GM21528 (cell line): ENCODE results near the gene RADX.
A peak's percentile ranks its signal among the peaks of the same experiment; 100 is the strongest.
"Not testable (repeated sequence)": the region's sequence is repeated elsewhere in the genome, so short reads cannot be mapped to it uniquely, and the experiment has no call there.

Source experiments
- ATAC-seq: cut with Tn5 transposase; IDR thresholded peaks from one replicate; pipeline ENCODE4 v1.9.1; 2021; ENCODE audit warnings: mild to moderate bottlenecking, moderate library complexity; ENCODE audit not compliant: unreplicated experiment, low FRiP score

The RADX gene, protein sequence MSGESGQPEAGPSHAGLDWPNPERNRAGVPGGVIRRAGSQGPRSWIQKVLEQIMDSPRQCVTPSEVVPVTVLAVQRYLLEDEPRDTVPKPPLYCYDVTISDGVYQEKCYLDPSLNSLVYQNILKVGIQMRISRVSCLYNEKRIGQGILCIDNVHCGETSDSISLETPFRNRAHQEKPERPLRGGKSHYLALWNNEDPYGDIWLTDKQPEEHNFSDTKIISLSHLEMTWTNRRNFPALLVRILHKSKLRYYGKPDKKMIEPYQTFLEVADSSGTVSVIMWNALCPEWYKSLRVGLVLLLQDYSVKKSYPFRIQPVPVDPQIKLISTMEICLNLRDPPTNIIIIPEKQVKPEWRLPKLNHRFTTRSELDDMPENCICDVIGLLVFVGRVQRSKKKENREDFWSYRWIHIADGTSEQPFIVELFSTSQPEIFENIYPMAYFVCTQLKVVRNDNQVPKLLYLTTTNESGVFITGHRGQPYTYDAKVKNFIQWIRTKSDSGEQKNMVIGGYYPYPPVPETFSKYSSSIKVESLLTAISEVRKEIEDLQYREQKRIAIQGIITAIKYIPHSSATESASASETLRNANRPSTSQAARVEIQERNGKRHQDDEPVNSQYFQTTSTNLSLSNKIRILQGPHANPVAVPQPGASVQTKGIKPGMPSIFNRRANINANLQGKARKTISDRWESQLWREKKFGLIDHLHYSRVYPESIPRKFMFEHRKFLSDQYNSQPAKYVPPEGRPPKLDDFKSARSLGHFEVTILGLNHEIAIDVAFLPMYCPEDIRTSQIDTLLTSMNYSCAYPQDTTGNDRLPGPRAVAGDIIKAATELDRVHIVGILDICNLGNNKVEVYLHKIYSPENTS

DNA sequence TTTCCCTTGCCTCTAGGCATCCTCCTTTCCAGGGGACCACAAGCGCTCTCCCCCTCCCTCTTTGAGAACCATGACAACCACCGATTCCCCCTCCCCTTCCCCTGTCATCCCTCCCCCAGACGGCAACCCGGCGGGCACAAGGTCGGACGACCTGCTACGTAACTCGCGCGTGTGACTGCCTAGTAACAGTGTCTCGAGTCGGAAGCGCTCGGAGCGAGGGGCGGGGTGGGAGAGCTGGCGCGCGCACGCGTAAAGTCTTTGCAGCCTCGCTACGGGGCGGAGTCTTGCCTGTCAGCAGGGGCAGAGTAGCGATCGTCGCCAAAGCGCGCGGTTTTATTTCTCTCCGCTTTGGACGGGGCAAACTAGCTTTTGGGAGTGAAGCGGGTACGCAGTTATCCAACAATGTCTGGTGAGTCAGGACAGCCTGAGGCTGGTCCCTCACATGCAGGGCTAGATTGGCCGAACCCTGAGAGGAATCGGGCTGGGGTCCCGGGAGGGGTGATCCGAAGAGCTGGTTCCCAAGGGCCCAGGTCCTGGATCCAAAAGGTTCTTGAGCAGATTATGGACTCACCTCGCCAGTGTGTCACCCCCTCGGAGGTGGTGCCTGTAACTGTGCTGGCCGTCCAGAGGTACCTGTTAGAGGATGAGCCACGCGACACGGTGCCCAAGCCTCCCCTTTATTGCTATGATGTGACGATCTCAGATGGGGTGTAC is at the start of gene RADX:
Gene RADX, plus strand, starts transcription at position 300 of the 714 bp plus-strand sequence. Its CDS starts 103 bp downstream, at position 403.
- peak; percentile 99 for ATAC-seq

DNA sequence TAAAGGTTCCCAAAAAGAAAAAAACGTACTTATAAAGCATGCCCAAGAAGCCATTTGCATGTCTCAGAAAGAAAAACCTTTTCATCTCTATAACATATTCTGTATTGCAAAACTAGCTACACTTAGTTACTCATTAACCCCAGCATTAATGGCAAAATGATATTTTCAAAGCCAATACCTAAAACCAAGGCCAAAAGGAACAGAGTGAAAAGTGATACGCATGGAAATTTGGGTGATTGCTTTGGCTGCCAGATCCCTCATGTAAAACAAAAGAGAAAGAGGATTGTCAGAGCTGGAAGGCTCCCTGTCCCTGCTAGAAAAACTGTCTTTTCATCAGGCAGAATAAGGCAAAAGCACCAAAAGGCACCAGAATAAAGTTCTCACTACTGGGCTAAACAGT is 46.8 kb upstream of the RADX start:
- ATAC-seq, result no peak

DNA sequence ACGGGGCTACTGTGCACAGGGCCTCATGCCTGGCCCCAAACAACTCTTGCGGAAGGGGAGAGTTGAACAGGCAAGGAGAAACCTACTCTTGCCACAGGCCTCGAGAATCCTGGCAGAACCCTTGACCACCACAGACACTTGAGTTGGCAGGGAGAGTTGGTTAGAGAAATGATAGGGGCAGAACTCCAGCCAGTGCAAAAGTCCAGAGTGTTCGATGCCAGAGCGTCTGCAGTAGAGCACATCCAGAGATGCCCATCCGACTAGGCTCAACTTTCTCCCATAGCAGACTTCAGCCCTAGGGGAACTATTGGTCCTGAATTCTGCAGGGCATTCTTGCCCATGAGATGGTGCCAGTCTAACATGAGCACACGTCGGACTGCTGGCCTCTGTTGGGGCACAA is 45.4 kb upstream of the RADX start:
- no peak for ATAC-seq

DNA sequence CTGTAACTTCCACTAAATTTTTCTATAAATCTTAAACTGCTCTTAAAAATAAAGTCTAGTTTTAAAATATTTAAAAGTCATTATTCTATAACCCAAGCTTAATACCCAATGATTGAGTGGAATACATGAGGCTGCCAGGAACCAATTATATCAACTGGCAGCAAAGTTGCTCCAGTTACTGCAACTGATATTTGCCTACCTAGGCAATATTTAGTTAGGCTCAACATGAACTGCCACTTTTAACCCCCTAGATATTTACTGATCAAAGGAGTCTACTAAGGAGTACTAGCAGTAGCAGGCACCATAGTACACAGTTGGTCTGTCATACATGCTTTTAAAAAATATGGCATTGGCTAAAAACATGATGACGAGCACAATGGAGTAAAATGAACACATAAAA is 29.9 kb upstream of the RADX start:
- no peak for ATAC-seq

DNA sequence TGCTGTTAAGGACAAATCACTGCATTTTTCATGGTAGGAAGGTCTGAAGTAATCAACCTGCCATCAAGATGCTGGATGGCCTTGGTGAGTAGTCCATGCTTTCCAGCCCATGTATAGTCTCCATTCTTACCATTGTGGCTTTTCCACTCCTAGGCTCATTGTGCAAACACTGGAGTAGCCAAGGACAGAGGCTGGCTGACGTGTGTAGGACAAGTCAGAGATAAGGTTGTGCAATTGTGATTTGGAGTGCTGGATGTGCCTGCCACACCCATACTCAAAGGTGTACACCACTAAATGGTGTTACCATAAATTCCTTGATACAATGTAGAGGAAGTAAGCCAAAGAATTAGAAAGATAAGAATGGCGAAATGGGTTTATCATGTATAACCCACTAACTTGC is 26.3 kb upstream of the RADX start:
- ATAC-seq, result no peak

DNA sequence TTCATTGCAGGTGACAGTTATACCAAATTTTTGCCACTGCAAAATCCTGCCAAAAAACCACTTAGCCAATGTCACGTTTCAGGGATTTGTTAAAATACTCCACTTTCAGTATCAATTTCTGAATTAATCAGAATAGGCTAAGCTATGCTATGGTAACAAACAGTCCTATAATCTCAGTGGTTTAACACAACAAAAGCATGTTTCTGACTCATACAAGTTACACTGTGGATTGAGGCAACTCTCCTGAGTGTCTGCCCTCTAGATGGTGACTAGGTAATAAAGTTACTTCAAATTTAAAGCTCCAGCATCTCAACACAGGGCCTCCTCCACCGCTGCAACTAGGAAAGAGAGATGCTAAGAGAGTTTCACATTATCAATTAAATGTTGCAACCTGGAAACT is 23.0 kb upstream of the RADX start:
- ATAC-seq, result no peak

DNA sequence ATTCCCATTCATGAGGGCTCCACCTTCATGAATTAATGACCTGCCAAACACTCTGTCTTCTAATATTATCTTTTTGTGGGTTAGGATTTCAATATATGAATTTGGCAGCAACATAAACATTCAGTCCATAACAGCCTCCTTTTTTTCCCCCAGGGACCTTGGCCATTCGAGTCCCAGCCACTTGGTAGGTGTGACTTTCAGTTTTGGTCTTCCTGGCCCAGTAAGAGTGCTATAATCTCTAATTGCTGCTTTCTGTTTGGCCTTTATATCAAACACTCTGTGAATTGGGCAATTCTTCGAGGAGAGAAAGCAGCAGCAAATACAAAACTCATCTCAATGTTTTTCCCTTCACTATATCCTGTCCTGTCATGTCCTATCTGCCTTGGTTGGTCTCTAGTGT is 12.4 kb upstream of the RADX start:
- ATAC-seq, result no peak

DNA sequence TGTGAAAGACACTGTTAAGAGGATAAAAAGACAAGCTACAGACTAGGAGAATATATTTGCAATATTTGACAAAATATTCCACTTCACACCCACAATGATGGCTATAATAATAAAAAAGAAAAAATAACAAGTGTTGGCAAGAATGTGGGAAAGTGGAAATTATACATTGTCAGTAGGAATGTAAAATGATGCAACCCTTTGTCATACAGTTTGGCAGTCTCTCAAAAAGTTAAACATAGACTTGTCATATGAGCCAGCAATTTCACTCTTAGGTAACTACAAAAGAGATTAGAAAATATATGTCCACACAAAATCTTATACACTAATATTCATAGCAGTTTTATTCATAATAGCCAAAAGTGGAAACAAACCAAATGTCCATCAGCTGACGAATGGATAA is 5.2 kb upstream of the RADX start:
- ATAC-seq, result no peak

DNA sequence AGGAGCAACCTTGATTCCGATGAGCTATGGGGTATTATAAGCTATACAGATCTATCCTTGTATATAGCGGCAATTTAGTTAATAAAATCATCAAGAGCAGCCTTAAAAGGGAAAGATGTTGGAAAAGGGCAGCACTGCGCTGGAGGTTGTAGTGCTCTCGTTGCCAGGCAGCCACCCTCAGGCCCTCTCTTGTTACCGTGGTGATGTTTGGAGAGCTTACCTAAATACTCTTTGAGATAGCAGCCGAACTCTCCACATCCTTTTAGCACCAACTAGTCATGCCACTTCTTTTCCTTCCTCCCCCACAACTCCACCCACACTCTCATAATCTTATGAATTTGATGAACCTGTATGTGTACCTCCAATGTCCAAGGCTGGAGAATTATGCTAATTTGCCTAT is 3.8 kb upstream of the RADX start:
- ATAC-seq, result no peak

DNA sequence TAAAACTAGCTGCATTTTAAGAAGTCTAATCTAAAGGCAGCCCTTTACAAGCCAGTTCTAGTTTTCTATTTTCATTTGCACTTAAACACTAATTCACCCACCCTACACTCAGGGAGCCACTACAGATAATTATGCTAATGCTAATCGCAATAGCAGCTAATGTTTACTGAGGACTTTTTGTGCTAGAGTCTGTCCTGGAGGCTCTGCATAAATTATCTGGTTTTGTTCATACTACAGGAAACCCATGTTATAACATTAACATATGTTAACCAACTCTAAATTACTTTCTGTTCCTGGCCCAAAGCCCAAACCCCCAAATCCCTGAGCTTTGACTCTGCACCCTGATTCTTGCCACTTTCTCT is 480 bp upstream of the RADX start:
- peak; percentile 10 for ATAC-seq

DNA sequence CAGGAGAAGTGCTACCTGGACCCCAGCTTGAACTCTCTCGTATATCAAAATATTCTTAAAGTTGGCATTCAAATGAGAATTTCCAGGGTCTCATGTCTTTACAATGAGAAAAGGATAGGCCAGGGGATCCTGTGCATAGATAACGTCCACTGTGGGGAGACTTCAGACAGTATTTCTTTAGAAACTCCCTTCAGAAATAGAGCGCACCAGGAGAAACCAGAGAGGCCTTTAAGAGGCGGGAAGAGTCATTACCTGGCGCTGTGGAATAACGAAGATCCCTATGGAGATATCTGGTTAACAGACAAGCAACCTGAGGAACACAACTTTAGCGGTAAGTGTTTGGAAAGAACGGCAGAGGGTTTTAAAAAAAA is 600 bp downstream of the RADX start:
- ATAC-seq, result peak; percentile 37

DNA sequence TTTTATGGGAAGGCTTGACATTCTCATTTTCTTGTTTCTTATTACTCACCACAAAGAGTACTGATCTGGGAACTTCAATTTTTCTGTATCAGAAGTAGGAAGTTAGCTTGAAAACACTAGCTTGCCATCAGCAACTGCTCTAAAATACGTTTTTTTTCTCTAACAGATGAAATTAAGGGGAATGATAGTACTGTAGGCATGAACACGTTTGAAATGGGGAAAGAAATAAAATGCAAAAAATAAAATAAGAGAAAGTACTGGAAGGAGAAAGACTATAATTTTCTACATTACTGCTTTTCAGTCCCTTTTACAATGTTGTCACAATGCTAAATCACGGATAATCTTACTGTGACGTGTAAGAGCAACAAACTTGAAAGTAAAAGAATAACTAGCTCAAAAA is 1.5 kb downstream of the RADX start:
- no peak for ATAC-seq

DNA sequence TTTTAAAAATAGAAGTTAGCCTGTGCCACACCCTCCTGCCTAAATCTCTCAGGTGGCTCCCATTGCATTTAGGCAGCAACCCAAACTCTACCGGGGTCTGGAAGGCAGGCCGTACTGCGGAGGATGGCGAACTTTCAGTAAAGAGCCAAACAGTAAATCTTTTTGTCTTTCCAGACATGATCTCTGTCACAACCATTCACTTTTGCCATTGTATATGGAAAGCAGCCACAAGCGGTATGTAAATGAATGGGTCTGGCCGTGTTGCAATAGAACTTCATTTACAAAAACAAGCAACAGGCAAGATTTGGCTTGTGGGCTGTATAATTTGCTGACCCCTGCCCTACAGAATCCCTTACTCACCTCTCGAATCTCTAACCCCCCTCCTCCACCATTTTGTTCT is 3.3 kb downstream of the RADX start:
- no peak for ATAC-seq

DNA sequence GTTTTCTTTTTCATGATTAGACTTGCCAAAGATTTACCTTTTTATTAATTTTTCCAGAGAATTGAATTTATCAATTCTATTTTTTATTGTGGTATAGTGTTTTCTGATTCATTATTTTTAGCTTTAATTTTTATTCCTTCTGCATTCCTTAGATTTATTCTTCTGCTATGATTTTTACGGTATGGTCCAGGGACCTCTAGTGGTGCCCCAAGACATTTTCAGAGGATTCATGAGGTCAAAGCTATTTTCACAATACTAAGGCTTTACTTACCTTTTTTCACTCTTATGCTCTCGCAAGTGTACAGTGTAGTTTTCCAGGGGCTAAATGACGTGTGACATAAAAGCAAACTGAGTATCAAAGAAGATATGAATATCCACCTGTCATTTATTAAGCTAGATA is 8.0 kb downstream of the RADX start:
- ATAC-seq, result no peak

DNA sequence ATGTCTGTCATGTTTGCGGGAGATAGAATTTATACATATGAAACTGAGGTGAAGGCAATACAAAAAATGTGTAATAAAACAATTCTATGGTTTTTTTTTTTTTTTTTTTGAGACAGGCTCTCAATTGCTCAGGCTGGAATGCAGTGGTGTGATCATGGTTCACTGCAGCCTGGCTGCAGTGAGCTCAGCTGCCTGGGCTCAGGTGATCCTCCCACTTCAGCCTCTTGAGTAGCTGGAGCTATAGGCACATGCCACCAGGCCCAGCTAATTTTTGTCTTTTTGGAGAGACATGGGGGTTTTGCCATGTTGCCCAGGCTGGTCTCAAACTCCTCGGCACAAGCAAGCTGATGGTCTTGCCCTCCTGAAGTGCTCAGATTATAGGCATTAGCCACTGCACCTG is 10.1 kb downstream of the RADX start:
- no peak for ATAC-seq

DNA sequence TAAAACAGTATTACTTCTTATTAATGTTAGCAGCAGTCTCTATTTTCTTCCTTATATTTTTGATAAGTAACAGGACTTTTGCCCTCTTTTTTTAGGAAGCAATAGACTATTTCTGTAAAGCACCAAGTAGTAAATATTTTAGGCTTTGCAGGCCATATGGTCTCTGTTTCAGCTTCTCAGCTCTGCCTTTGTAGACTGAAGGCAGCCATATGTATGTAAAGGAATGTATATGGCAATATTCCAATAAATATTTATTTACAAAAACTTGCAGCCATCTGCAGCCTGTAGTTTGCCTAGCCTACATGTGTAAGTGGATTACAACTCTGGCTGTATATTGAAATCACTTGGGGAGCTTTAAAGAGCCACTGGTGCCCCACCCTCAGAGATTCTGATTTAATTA is 15.0 kb downstream of the RADX start:
- no peak for ATAC-seq

DNA sequence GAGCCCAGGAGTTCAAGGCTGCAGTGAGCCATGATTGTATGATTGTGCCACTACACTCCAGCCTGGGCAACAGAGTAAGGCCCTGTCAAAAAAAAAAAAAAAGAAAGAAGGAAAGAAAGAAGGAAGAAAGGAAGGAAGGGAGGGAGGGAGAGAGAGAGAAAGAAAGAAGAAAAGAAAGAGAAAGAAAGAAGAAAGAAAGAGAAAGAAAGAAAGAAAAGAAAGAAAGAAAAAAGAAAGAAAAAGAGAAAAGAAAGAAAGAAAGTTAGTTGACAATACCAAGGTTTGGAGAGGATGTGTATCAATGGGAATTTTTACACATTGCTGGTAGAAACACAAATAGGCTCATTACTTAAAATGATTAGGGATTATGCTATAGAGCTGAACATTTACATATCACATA is 19.8 kb downstream of the RADX start:
- no peak for ATAC-seq

DNA sequence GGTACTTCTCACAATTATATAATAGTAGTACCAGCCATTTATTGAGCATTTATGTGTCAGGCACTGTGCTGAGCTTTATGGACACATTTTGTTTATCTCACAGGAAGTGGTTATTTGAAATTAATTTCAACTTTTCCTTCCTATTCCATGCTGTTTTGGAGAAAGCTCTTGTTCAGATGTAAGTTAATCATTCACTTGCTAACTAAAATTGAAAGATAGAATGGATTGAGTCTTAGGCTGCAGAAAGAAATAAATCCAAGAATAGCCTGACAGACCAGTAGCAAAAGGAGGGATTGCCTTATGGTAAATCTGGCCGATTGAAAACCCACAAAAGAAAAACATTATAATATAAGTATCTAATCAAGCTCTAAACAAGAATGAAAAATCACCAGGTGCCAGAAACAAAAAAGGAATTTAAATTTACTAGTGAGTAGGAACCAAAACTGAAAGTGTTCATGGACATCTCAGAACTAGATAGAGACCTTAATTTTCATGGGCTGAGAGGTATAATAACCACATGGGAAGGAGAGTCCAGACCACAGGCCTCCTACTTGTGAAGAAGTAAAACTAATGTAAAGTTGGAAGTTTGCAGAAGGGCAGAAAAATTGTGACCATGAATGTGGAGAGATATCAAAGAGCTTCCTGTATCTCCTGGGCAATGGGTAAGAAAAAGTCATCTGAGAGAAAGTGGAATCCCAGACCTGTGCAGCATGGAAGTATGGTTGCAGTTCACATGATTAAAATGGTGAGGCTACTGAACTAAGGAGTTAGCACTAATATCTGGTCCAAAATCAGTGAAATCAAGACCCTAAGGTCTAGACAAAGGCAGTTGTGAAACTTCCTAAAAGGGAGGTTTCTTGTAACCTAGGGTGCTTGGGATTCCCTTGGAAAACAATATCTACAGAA is 38.0 kb downstream of the RADX start:
- peak; percentile 99 for ATAC-seq

DNA sequence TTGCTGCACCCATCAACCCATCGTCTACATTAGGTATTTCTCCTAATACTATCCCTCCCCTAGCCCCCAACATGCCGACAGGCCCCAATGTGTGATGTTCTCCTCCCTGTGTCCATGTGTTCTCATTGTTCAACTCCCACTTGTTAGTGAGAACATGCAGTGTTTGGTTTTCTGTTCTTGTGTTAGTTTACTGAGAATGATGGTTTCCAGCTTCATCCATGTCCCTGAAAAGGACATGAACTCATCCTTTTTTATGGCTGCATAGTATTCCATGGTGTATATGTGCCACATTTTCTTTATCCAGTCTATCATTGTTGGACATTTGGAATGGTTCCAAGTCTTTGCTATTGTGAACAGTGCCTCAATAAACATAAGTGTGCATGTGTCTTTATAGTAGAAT is 41.8 kb downstream of the RADX start:
- ATAC-seq, result not testable (repeated sequence)

DNA sequence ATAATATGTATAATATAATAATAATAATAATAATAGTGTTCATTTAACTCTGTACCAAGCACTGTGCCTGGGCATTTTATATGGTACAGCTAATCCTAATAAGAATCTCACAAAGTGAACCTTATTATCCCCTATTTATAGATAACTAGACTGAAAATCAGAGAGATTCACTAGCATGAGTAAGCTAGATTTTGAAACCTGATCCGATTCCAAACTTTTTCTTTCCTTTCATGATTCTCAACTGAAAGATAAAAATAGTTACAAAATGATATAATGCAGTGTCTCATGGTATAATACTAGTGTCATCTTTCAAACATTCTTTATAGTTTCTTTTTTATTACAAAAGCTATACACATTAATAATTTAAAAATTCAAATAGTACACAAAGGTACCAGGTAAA is 58.9 kb downstream of the RADX start:
- no peak for ATAC-seq
